ENCODE data around the gene MIB1.
"Not testable (repeated sequence)": the region's sequence is repeated elsewhere in the genome, so short reads cannot be mapped to it uniquely, and the experiment has no call there.

- not testable (repeated sequence) for TF ChIP-seq POLR2A, CTCF (IDR thresholded peaks at IDR 0.05)
Observed at GRCh38 chr18:21796089-21796488, 55.5 kb downstream of the MIB1 start.
